Embryonic facial prominence (tissue), 1 donor: ENCODE measurements around the gene OR2V1.
"Not testable (repeated sequence)": the region's sequence is repeated elsewhere in the genome, so short reads cannot be mapped to it uniquely, and the experiment has no call there.

Source experiments
- DNase-seq: peaks from one replicate; pipeline ENCODE4 v3.0.0-alpha.2; 2016; ENCODE audit errors: extremely low spot score

The OR2V1 gene, protein sequence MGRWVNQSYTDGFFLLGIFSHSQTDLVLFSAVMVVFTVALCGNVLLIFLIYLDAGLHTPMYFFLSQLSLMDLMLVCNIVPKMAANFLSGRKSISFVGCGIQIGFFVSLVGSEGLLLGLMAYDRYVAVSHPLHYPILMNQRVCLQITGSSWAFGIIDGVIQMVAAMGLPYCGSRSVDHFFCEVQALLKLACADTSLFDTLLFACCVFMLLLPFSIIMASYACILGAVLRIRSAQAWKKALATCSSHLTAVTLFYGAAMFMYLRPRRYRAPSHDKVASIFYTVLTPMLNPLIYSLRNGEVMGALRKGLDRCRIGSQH

DNA sequence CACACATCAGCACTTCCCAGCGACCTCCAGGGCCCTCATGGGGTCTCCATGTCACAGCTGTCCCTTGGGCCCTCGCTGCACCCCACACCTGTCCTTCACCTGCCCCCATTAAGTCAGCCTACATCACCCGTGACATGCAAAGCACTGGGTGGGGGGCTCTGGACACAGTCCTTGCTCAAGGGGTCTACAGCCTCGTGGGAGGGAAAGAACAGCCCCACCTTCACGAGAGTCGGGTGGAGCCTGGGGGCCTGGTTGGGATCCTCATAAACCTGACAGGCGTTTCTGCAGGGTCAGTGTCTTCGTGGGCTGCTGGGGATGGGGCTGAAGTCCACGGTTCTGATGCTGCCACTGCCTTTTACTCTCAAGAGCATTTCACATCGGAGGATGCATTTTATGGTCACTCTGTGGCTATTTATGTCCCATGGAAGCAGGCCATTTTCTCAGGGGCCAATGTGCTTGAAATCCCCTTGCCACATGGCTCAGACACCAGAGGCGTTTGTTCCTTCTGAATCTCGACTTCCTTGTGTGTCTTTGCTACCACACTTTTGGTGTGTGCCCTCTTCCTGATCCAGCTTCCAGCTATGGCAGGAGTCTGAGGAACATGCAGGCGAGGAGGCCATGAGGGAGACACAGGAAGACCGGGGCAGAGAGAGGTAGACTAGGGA lies at the start of gene OR2V1:
Gene OR2V1 (minus strand): TSS at position 338 of the 665 bp plus-strand sequence. CDS start 5,865 bp downstream, outside the sequence.
- no peak for DNase-seq

GRCh38 chr5:181177559-181177958 lies 46.6 kb upstream of the OR2V1 start:
- not testable (repeated sequence) for DNase-seq

DNA sequence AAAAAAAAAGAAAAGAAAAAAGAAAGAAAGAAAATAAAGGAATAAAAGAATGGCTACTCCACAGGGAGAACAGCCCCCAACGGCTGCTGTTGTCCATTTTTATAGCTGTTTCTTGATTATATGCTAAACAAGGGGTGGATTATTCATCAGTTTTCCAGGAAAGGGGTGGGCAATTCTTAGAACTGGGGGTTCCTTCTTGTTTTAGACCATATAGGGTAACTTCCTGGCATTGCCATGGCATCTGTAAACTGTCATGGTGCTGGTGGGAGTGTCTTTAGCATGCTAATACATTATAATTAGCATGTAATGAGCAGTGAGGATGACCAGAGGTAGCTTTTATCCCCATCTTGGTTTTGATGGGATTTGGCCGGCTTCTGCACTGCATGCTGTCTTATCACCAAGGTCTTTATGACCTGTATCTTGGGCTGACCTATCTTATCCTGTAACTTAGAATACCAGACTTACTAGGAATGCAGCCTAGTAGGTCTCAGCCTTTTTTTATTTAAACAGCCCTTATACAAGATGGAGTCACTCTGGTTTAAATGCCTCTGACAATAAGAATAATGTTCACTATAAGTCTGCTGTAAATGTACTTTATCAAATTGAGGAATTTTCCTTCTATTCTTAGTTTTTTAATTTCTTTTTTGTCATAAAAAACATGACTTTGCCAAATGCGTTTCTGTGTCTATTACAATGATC lies 45.4 kb upstream of the OR2V1 start:
- DNase-seq = no peak

DNA sequence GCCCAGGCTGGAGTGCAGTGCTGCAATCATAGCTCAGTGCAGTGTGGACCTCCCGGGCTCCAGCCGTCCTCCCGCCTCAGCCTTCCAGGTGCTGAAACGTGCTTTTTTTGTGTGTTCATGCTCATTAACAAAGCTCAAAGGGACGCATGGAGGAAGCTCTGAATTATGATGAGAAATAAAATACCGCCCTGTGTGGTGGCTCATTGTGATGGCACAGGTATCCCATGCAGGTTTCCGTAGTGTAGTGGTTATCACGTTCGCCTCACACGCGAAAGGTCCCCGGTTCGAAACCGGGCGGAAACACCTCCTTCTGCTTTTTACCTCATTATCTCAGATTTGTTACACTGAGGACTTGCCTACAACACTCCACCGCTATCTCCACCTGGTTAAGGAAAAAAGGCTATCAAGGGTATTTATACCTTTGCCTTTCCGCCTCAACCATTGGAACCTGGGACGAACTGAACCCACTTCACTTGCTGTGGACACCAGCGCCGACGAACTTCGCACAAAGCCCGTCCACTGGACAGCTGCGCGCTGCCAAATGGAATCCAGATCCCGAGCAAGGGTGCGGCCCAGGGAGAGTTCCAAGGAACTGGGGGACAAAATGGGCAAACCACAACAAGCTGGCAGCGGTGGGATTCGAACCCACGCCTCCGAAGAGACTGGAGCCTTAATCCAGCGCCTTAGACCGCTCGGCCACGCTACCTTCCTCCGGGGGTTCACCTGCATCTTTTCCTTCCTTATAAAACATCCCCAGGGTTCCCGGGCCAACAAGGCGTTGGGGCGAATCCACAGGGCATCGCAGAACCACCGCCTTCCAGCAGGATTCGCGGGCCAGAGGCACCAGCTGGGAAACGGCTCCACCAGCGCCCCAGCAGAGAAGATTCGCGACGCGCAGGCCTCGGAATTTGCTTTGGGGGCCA lies 42.7 kb upstream of the OR2V1 start:
- DNase-seq = no peak

- no peak for DNase-seq
These were observed 42.1 kb upstream of the OR2V1 start for GRCh38 chr5:181173027-181173419.

DNA sequence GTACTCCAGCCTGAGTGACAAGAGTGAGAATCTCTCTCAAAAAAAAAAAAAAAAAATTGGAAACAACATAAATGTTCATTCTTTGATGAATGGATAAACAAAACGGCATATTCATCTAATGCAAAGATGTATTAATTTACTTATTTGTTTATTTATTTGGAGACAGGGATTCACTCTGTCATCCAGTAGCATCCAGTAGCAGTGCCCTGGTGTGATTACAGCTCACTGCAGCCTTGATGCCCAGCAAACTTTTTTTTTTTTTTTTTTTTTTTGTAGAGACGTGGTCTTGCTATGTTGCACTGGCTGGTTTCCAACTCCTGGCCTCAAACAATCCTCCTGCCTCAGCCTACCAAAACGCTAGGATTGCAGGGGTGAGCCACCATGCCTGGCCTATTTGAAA lies 40.8 kb upstream of the OR2V1 start:
- DNase-seq = no peak

DNA sequence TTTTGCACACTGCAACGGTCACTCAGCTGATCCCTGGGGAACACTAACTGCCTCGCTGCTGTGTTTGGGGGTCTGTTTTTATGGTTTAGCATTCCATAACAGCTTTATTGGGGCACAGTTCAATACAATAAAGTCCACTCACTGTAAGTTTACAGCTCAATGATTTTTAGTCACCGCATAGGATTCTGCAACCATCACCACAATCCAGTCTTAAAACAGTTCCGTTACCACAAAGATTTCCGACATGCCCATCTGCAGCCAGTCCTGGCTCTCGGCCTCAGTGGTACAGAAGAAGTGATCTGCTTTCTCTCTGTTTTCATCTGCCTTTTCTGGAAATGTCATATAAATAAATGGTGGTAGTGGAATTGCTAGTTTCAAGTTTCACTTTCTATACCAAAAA lies 40.0 kb upstream of the OR2V1 start:
- no peak for DNase-seq

DNA sequence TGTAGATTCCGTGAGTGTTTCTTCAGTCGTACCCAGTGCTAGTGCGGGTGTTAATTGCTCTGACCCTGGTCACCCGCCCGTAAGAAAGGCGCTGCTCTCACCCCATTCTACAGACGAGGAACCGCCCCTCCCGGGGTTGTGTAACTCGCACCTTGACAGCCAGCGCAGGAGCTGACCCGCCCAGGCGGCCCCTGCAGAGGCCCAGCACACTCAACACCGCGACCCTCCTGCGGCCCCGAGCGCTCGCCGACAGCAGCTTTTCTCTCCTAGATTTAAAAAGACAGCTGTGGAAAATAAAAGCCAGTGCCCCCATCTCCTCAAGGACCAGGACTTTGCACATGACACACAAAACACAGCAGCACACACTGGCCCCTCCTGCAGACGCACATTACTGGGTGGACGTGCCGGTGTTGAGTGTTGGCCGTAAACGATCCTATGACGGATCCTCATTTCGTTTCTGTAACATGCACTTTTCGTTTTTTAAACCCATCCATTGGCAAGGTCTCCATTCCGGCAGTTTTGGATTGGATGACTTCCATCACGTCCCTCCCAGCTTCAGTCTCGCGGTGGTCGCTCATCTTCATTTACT lies 39.4 kb upstream of the OR2V1 start:
- no peak for DNase-seq

GRCh38 chr5:181169459-181170236 lies 38.7 kb upstream of the OR2V1 start:
- DNase-seq = not testable (repeated sequence)

- DNase-seq = no peak
These were observed 37.7 kb upstream of the OR2V1 start for GRCh38 chr5:181168595-181169118.

- DNase-seq = no peak
These were observed 37.0 kb upstream of the OR2V1 start for GRCh38 chr5:181167814-181168488.

GRCh38 chr5:181166812-181167733 lies 36.1 kb upstream of the OR2V1 start:
- DNase-seq = no peak

GRCh38 chr5:181164076-181164952 lies 33.3 kb upstream of the OR2V1 start:
- DNase-seq = no peak

DNA sequence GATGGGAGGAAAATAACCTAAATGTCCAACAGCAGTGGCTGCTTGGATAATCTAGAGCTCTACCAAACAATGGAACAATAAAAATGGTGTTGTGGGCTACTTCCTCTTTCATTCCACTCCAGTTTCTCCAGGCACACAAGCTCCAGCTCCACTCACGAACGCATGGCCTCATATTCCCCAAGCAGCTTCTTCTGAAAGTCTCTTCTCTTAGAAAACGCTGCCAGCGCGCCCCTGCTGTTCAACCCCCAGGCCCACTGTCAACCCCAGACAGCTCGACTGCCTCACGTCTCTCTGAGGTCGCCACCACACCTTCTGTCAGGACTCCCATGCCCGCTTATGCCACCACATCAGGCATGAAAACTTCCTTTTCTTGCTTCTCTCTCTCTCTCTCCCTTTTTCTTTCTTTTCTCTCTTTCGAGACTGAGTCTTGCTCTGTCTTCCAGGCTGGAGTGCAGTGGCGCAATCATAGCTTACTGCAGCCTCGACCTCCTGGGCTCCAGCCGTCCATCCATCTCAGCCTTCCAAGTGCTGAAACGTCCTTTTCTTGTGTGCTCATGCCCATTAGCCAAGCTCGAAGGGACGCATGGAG lies 32.6 kb upstream of the OR2V1 start:
- DNase-seq = no peak

- DNase-seq = no peak
These were observed 30.7 kb upstream of the OR2V1 start for GRCh38 chr5:181161534-181162175.

GRCh38 chr5:181160755-181161533 lies 30.0 kb upstream of the OR2V1 start:
- DNase-seq = not testable (repeated sequence)
